ENCODE results near the gene PEX11G.

The PEX11G gene

GRCh38 chr19:7488736-7489353 lies at the start of gene PEX11G:
TSS of gene PEX11G (minus strand) at chr19:7489035. CDS start at chr19:7489010, 25 bp downstream.
- H3K36me3 ChIP-seq (ENCODE audit: insufficient read depth, insufficient read length, low read length) = no peaks in the 10 kb centered on the region
- H3K4me3 ChIP-seq (ENCODE audit: insufficient read length, low read depth) = peak within 1 kb of the TSS; percentile 62
- DNase-seq (ENCODE audit: low read depth, low spot score) = peak; percentile 87
- TF ChIP-seq ZNF274 (IDR thresholded peaks at IDR 0.05; ENCODE audit: low read depth, low read length) (no peak), SUZ12 (IDR thresholded peaks at IDR 0.05; ENCODE audit: extremely low read depth, insufficient read depth, insufficient read length) (no peak), YY1 (IDR thresholded peaks at IDR 0.05; ENCODE audit: insufficient read depth, insufficient read length) (no peak)
- H3K27me3 ChIP-seq (ENCODE audit: insufficient read depth, insufficient read length) = no peaks in the 10 kb centered on the region
- H3K4me1 ChIP-seq (ENCODE audit: insufficient read depth, insufficient read length) = peaks cover 5% of the 10 kb centered on the region
- H3K9ac ChIP-seq (ENCODE audit: insufficient read length, low read depth) = peak within 1 kb of the TSS; percentile 95
- H3K9me3 ChIP-seq (ENCODE audit: insufficient read depth, low read length) = no peaks in the 10 kb centered on the region

- H3K4me1 ChIP-seq (ENCODE audit: insufficient read depth, insufficient read length) = peaks cover 16% of the 10 kb centered on the region
- peaks cover 43% of the 10 kb centered on the region for H3K36me3 ChIP-seq (ENCODE audit: insufficient read depth, insufficient read length, low read length)
- H3K9ac ChIP-seq (ENCODE audit: insufficient read length, low read depth) = peak overlapping the region; percentile 92
- H3K27me3 ChIP-seq (ENCODE audit: insufficient read depth, insufficient read length) = no peaks in the 10 kb centered on the region
- no peaks in the 10 kb centered on the region for H3K9me3 ChIP-seq (ENCODE audit: insufficient read depth, low read length)
- H3K4me3 ChIP-seq (ENCODE audit: insufficient read length, low read depth) = peak overlapping the region; percentile 85
- TF ChIP-seq SUZ12 (IDR thresholded peaks at IDR 0.05; ENCODE audit: extremely low read depth, insufficient read depth, insufficient read length) (no peak), ZNF274 (IDR thresholded peaks at IDR 0.05; ENCODE audit: low read depth, low read length) (no peak), YY1 (IDR thresholded peaks at IDR 0.05; ENCODE audit: insufficient read depth, insufficient read length) (no peak)
- no peak for DNase-seq (ENCODE audit: low read depth, low spot score)
These were observed 47.3 kb upstream of the PEX11G start for GRCh38 chr19:7535998-7536695.

GRCh38 chr19:7535047-7535997 lies 46.5 kb upstream of the PEX11G start, which contains the start of gene PNPLA6:
TSS of gene PNPLA6 (plus strand) at chr19:7535717. CDS start at chr19:7535789, 72 bp downstream.
- peak within 1 kb of the TSS; percentile 85 for H3K4me3 ChIP-seq (ENCODE audit: insufficient read length, low read depth)

GRCh38 chr19:7534531-7535046 lies 45.8 kb upstream of the PEX11G start:
- H3K36me3 ChIP-seq (ENCODE audit: insufficient read depth, insufficient read length, low read length) = peaks cover 41% of the 10 kb centered on the region
- no peaks in the 10 kb centered on the region for H3K9me3 ChIP-seq (ENCODE audit: insufficient read depth, low read length)
- peak overlapping the region; percentile 92 for H3K9ac ChIP-seq (ENCODE audit: insufficient read length, low read depth)
- H3K27me3 ChIP-seq (ENCODE audit: insufficient read depth, insufficient read length) = no peaks in the 10 kb centered on the region
- H3K4me1 ChIP-seq (ENCODE audit: insufficient read depth, insufficient read length) = peaks cover 10% of the 10 kb centered on the region
- H3K4me3 ChIP-seq (ENCODE audit: insufficient read length, low read depth) = peak overlapping the region; percentile 85
- peak; percentile 54 for TF ChIP-seq YY1 (IDR thresholded peaks at IDR 0.05; ENCODE audit: insufficient read depth, insufficient read length)
- TF ChIP-seq SUZ12 (IDR thresholded peaks at IDR 0.05; ENCODE audit: extremely low read depth, insufficient read depth, insufficient read length) = no peak
- TF ChIP-seq ZNF274 (IDR thresholded peaks at IDR 0.05; ENCODE audit: low read depth, low read length) = no peak
- DNase-seq (ENCODE audit: low read depth, low spot score) = peak; percentile 46

More at GRCh38 chr19:7535047-7535997, 46.5 kb upstream of the PEX11G start, which contains the start of gene PNPLA6:
- Histone ChIP-seq H3K36me3 (ENCODE audit: insufficient read depth, insufficient read length, low read length) (peaks cover 39% of the 10 kb centered on the region), H3K9ac (ENCODE audit: insufficient read length, low read depth) (peak within 1 kb of the TSS; percentile 92), H3K9me3 (ENCODE audit: insufficient read depth, low read length) (no peaks in the 10 kb centered on the region), H3K27me3 (ENCODE audit: insufficient read depth, insufficient read length) (no peaks in the 10 kb centered on the region), H3K4me1 (ENCODE audit: insufficient read depth, insufficient read length) (peaks cover 10% of the 10 kb centered on the region)
- TF ChIP-seq ZNF274 (IDR thresholded peaks at IDR 0.05; ENCODE audit: low read depth, low read length) (no peak), YY1 (IDR thresholded peaks at IDR 0.05; ENCODE audit: insufficient read depth, insufficient read length) (peak; percentile 48)
- DNase-seq (ENCODE audit: low read depth, low spot score) = peak; percentile 90

- Histone ChIP-seq H3K9me3 (ENCODE audit: insufficient read depth, low read length) (no peaks in the 10 kb centered on the region), H3K36me3 (ENCODE audit: insufficient read depth, insufficient read length, low read length) (peaks cover 46% of the 10 kb centered on the region), H3K9ac (ENCODE audit: insufficient read length, low read depth) (peak overlapping the region; percentile 92), H3K27me3 (ENCODE audit: insufficient read depth, insufficient read length) (no peaks in the 10 kb centered on the region), H3K4me3 (ENCODE audit: insufficient read length, low read depth) (peak overlapping the region; percentile 85), H3K4me1 (ENCODE audit: insufficient read depth, insufficient read length) (peaks cover 10% of the 10 kb centered on the region)
- TF ChIP-seq ZNF274 (IDR thresholded peaks at IDR 0.05; ENCODE audit: low read depth, low read length) (no peak), SUZ12 (IDR thresholded peaks at IDR 0.05; ENCODE audit: extremely low read depth, insufficient read depth, insufficient read length) (no peak), YY1 (IDR thresholded peaks at IDR 0.05; ENCODE audit: insufficient read depth, insufficient read length) (peak; percentile 93)
- DNase-seq (ENCODE audit: low read depth, low spot score) = peak; percentile 85
These were observed 45.2 kb upstream of the PEX11G start for GRCh38 chr19:7533925-7534480.

GRCh38 chr19:7533281-7533885 lies 44.5 kb upstream of the PEX11G start:
- H3K36me3 ChIP-seq (ENCODE audit: insufficient read depth, insufficient read length, low read length) = peaks cover 48% of the 10 kb centered on the region
- no peaks in the 10 kb centered on the region for H3K27me3 ChIP-seq (ENCODE audit: insufficient read depth, insufficient read length)
- peaks cover 10% of the 10 kb centered on the region for H3K4me1 ChIP-seq (ENCODE audit: insufficient read depth, insufficient read length)
- H3K9ac ChIP-seq (ENCODE audit: insufficient read length, low read depth) = peak overlapping the region; percentile 88
- H3K4me3 ChIP-seq (ENCODE audit: insufficient read length, low read depth) = peak overlapping the region; percentile 52
- H3K9me3 ChIP-seq (ENCODE audit: insufficient read depth, low read length) = no peaks in the 10 kb centered on the region
- no peak for DNase-seq (ENCODE audit: low read depth, low spot score)
- TF ChIP-seq ZNF274 (IDR thresholded peaks at IDR 0.05; ENCODE audit: low read depth, low read length) (no peak), SUZ12 (IDR thresholded peaks at IDR 0.05; ENCODE audit: extremely low read depth, insufficient read depth, insufficient read length) (no peak), YY1 (IDR thresholded peaks at IDR 0.05; ENCODE audit: insufficient read depth, insufficient read length) (no peak)

All from NT2/D1 (cell line).